MCF 10A (cell line): ENCODE results near the gene CDC42EP1. TPM values are rescaled to one million over a fixed set of nuclear protein-coding genes. Genes with fewer than 3 reads are reported as not detected.

ENCODE experiments used
- BruUV-seq: library from RNA; stranded (reverse); fragments of 400-500 nt; replicated peaks from 2 replicates; lab custom pipeline; 2021; lab: Mats Ljungman, UMichigan
- CTCF ChIA-PET: fragments of 300-600 bp; sonication (Branson Sonifier 250); formaldehyde crosslinking; extraction: SDS; loops from one replicate; lab custom pipeline; 2021; ENCODE audit warnings: antibody characterized with exemption, inconsistent platforms; lab: Yijun Ruan, JAX
- POLR2A ChIA-PET: fragments of 300-600, 350-650 bp; sonication (Branson Sonifier 250); formaldehyde crosslinking; extraction: SDS; loops from one replicate; lab custom pipeline; 2020; ENCODE audit warnings: antibody characterized with exemption, inconsistent platforms; lab: Yijun Ruan, JAX
- DNase-seq: peaks from one replicate; pipeline ENCODE4 v3.0.0-alpha.2; 2018; ENCODE audit not compliant: unreplicated experiment
- H3K27ac Mint-ChIP-seq: one replicate; pipeline ENCODE4 v1.8.0; 2022; ENCODE audit warnings: mild to moderate bottlenecking, low read depth, mixed read lengths; ENCODE audit not compliant: unreplicated experiment
- H3K27me3 Mint-ChIP-seq: one replicate; pipeline ENCODE4 v1.8.0; 2022; ENCODE audit warnings: mixed read lengths; ENCODE audit not compliant: insufficient read depth, unreplicated experiment
- H3K36me3 Mint-ChIP-seq: one replicate; pipeline ENCODE4 v1.8.0; 2022; ENCODE audit warnings: mild to moderate bottlenecking, moderate library complexity, mixed read lengths; ENCODE audit not compliant: insufficient read depth, unreplicated experiment
- H3K4me1 Mint-ChIP-seq: one replicate; pipeline ENCODE4 v1.8.0; 2022; ENCODE audit warnings: mixed read lengths; ENCODE audit not compliant: insufficient read depth, unreplicated experiment
- H3K4me3 Mint-ChIP-seq: one replicate; pipeline ENCODE4 v1.8.0; 2022; ENCODE audit warnings: mild to moderate bottlenecking, moderate library complexity, mixed read lengths; ENCODE audit not compliant: unreplicated experiment
- H3K9me3 Mint-ChIP-seq: one replicate; pipeline ENCODE4 v1.8.0; 2022; ENCODE audit warnings: mixed read lengths; ENCODE audit not compliant: unreplicated experiment
- intact Hi-C: fragments of 100-400 bp; cut with micrococcal nuclease; formaldehyde crosslinking; loops from 2 replicates; pipeline ENCODE4 v1.14.1; 2022
- total RNA-seq: library from RNA; stranded (reverse); gene quantifications from 2 replicates; pipeline ENCODE4 v1.2.3, GENCODE V29; 2022
- TF ChIP-seq, protein P1 (sequence below): fragments of 200-600 bp; IDR thresholded peaks from one replicate; pipeline ENCODE4 v1.8.0; 2022; ENCODE audit warnings: antibody characterized with exemption, mild to moderate bottlenecking; ENCODE audit not compliant: unreplicated experiment

CDC42EP1 gene
- total RNA-seq, 1 experiment from 2014 or later: 148 TPM

- H3K27me3 Mint-ChIP-seq: no peaks in the 10 kb centered on the region
- no peak overlapping the region for H3K4me3 Mint-ChIP-seq
- TSS peak; percentile 29 for BruUV-seq
- H3K36me3 Mint-ChIP-seq: peaks cover 22% of the 10 kb centered on the region
- intact Hi-C loops: loop anchor here (10.0 kb wide), 1 partner anchor 94 kb away; no protein-coding TSS in a partner anchor
- H3K9me3 Mint-ChIP-seq: no peaks in the 10 kb centered on the region
- CTCF ChIA-PET: interaction anchor here (0.6 to 15.3 kb wide), 7 partner anchors 7 to 252 kb away, joined by 3 to 667 read pairs (median 5); no protein-coding TSS in a partner anchor
- no peak overlapping the region for H3K27ac Mint-ChIP-seq
- TF ChIP-seq, protein P1, sequence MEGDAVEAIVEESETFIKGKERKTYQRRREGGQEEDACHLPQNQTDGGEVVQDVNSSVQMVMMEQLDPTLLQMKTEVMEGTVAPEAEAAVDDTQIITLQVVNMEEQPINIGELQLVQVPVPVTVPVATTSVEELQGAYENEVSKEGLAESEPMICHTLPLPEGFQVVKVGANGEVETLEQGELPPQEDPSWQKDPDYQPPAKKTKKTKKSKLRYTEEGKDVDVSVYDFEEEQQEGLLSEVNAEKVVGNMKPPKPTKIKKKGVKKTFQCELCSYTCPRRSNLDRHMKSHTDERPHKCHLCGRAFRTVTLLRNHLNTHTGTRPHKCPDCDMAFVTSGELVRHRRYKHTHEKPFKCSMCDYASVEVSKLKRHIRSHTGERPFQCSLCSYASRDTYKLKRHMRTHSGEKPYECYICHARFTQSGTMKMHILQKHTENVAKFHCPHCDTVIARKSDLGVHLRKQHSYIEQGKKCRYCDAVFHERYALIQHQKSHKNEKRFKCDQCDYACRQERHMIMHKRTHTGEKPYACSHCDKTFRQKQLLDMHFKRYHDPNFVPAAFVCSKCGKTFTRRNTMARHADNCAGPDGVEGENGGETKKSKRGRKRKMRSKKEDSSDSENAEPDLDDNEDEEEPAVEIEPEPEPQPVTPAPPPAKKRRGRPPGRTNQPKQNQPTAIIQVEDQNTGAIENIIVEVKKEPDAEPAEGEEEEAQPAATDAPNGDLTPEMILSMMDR: no peak
- POLR2A ChIA-PET: interaction anchor here (0.6 to 2.0 kb wide), 6 partner anchors 7 to 31 kb away, joined by 3 to 11 read pairs (median 5); no protein-coding TSS in a partner anchor
- H3K4me1 Mint-ChIP-seq: peaks cover 11% of the 10 kb centered on the region
- no peak for DNase-seq
These were observed 9.0 kb downstream of the CDC42EP1 start for GRCh38 chr22:37569009-37569920.

- ChIA-PET POLR2A (interaction anchor here (0.8 to 2.0 kb wide), 7 partner anchors 8 to 37 kb away, joined by 3 to 11 read pairs (median 5); no protein-coding TSS in a partner anchor), CTCF (interaction anchor here (0.6 to 15.3 kb wide), 9 partner anchors 8 to 296 kb away, joined by 3 to 667 read pairs (median 5); no protein-coding TSS in a partner anchor)
- DNase-seq: no peak
- Mint-ChIP-seq H3K4me3 (no peak overlapping the region), H3K4me1 (peaks cover 11% of the 10 kb centered on the region), H3K9me3 (no peaks in the 10 kb centered on the region), H3K36me3 (peaks cover 19% of the 10 kb centered on the region), H3K27me3 (no peaks in the 10 kb centered on the region), H3K27ac (no peak overlapping the region)
- intact Hi-C loops: loop anchor here (10.0 kb wide), 1 partner anchor 95 kb away; no protein-coding TSS in a partner anchor
- TF ChIP-seq, protein P1: no peak
- no TSS peak for BruUV-seq
These were observed 9.8 kb downstream of the CDC42EP1 start for GRCh38 chr22:37569921-37570660.

GRCh38 chr22:37570661-37570976 is 10.3 kb downstream of the CDC42EP1 start:
- ChIA-PET CTCF (interaction anchor here (0.6 to 15.3 kb wide), 8 partner anchors 9 to 296 kb away, joined by 3 to 667 read pairs (median 6); no protein-coding TSS in a partner anchor), POLR2A (interaction anchor here (0.8 to 2.0 kb wide), 7 partner anchors 8 to 36 kb away, joined by 3 to 11 read pairs (median 4); no protein-coding TSS in a partner anchor)
- no peak for DNase-seq
- no TSS peak for BruUV-seq
- Mint-ChIP-seq H3K9me3 (no peaks in the 10 kb centered on the region), H3K4me3 (no peak overlapping the region), H3K27ac (no peak overlapping the region), H3K36me3 (peaks cover 14% of the 10 kb centered on the region), H3K27me3 (no peaks in the 10 kb centered on the region), H3K4me1 (peaks cover 11% of the 10 kb centered on the region)
- intact Hi-C loops: no loop called here
- TF ChIP-seq, protein P1: no peak
